HepG2 (cell line): Measurements from ENCODE around the gene GRAMD2A. TPM values are rescaled to one million over a fixed set of nuclear protein-coding genes. Genes with fewer than 3 reads are reported as not detected.
A peak's percentile ranks its signal among the peaks of the same experiment; 100 is the strongest.

Experiments
- ARID4A ChIP-seq: sonication (generic); formaldehyde crosslinking; IDR thresholded peaks from 2 replicates; pipeline ENCODE4 v1.5.0; 2020; ENCODE audit warnings: mild to moderate bottlenecking, missing genetic modification reagents, borderline replicate concordance
- HHEX ChIP-seq: IDR thresholded peaks from 2 replicates; pipeline ENCODE4 v1.6.1; 2016; ENCODE audit warnings: control low read depth
- KDM6A ChIP-seq: IDR thresholded peaks from 2 replicates; pipeline ENCODE4 v1.6.1; 2016; ENCODE audit warnings: low read depth
- NFAT5 ChIP-seq: sonication (generic); formaldehyde crosslinking; IDR thresholded peaks from 2 replicates; pipeline ENCODE4 v1.4.0; 2020; ENCODE audit warnings: missing genetic modification reagents
- PATZ1 ChIP-seq: sonication (generic); formaldehyde crosslinking; IDR thresholded peaks from 2 replicates; pipeline ENCODE4 v1.4.0; 2020; ENCODE audit warnings: missing genetic modification reagents
- RNF2 ChIP-seq: fragments of 450-650 bp; conservative IDR thresholded peaks from 2 replicates; pipeline ENCODE4 v1.6.1; 2016; ENCODE audit warnings: low read depth
- SOX6 ChIP-seq, 2 experiments: fragments of 450-650 bp in 1 of 2; sonication (generic) in 1 of 2; formaldehyde crosslinking in 1 of 2; IDR thresholded peaks; 2 replicates each; pipeline versions ENCODE4 v1.4.0 to v1.6.1; 2017 to 2020; ENCODE audit warnings: antibody characterized with exemption in 1 of 2, mild to moderate bottlenecking in 1 of 2, missing genetic modification reagents in 1 of 2
- SP5 ChIP-seq: IDR thresholded peaks from 2 replicates; pipeline ENCODE4 v1.6.1; 2016; ENCODE audit warnings: low read depth, borderline replicate concordance
- TIGD3 ChIP-seq: sonication (generic); formaldehyde crosslinking; IDR thresholded peaks from 2 replicates; pipeline ENCODE4 v1.5.1; 2020; ENCODE audit warnings: mild to moderate bottlenecking, missing genetic modification reagents, borderline replicate concordance
- ZMYM4 ChIP-seq: sonication (generic); formaldehyde crosslinking; IDR thresholded peaks from 2 replicates; pipeline ENCODE4 v1.8.1; 2023; ENCODE audit warnings: mild to moderate bottlenecking, missing genetic modification reagents
- ZNF281 ChIP-seq: sonication (generic); formaldehyde crosslinking; IDR thresholded peaks from 2 replicates; pipeline ENCODE4 v1.4.0; 2020; ENCODE audit warnings: missing genetic modification reagents, borderline replicate concordance
- ZNF792 ChIP-seq: IDR thresholded peaks from 2 replicates; pipeline ENCODE4 v1.6.1; 2016
- polyA plus RNA-seq, 8 experiments: library from polyadenylated mRNA; depleted of rRNA in 3 of 8; stranded (reverse) in 7 of 8; unstranded in 1 of 8; fragments of >200 nt; fragmentation: Illumina TruSeq in 4 of 8; extraction: Trizol in 4 of 8; gene quantifications; 2 replicates each; pipeline versions ENCODE4 v1.2.1 to v1.2.3, GENCODE V29; 2011 to 2016; ENCODE audit warnings: low read depth in 4 of 8, missing spikeins in 1 of 8, mixed read lengths in 1 of 8; ENCODE audit not compliant: insufficient read depth in 1 of 8
- total RNA-seq, 5 experiments: library from RNA; depleted of rRNA; stranded (reverse); fragments of >200 nt; fragmentation: Illumina TruSeq; extraction: Trizol; gene quantifications; 2 replicates each; pipeline ENCODE4 v1.2.3, GENCODE V29; 2016; ENCODE audit warnings: low read depth in 1 of 5

The GRAMD2A gene
- total and polyA plus RNA-seq, 2 of the 13 experiments (the other 11 are each of a cell fraction or from before 2014, with no cell fraction given): 0.04 TPM; not detected in 1

- TF ChIP-seq NFAT5 (peak; percentile 5), SP5 (CRISPR knock-in tag) (peak; percentile 87), ARID4A (CRISPR knock-in tag) (peak; percentile 45), SOX6 (IDR thresholded peaks at IDR 0.05) (no peak), SOX6 (CRISPR knock-in tag; IDR thresholded peaks at IDR 0.05) (no peak), PATZ1 (CRISPR knock-in tag) (peak; percentile 68), ZNF792 (no peak), ZNF281 (peak; percentile 96), ZMYM4 (CRISPR knock-in tag) (peak; percentile 58), TIGD3 (CRISPR knock-in tag) (no peak), RNF2 (no peak), KDM6A (CRISPR knock-in tag) (no peak), HHEX (CRISPR knock-in tag) (no peak)
These were observed 32.8 kb upstream of the GRAMD2A start (continued) for GRCh38 chr15:72230197-72231065.
